Progenitor cell of endocrine pancreas (in vitro differentiated cells): Measurements from ENCODE around the gene CCDC39. TPM values are rescaled to one million over a fixed set of nuclear protein-coding genes. Genes with fewer than 3 reads are reported as not detected.

Source experiments
- DNase-seq: peaks from one replicate; pipeline ENCODE4 v3.0.0; 2021; ENCODE audit warnings: low spot score; ENCODE audit not compliant: unreplicated experiment
- H3K27ac Mint-ChIP-seq: 2 replicates; pipeline ENCODE4 v1.8.0; 2021; ENCODE audit warnings: mild to moderate bottlenecking, moderate library complexity, mixed read lengths
- H3K27me3 Mint-ChIP-seq: 2 replicates; pipeline ENCODE4 v1.8.0; 2021; ENCODE audit warnings: mixed read lengths
- H3K36me3 Mint-ChIP-seq: 2 replicates; pipeline ENCODE4 v1.8.0; 2022; ENCODE audit warnings: mixed read lengths; ENCODE audit not compliant: insufficient read depth
- H3K4me1 Mint-ChIP-seq: 2 replicates; pipeline ENCODE4 v1.8.0; 2021; ENCODE audit warnings: low read depth, mixed read lengths
- H3K4me3 Mint-ChIP-seq: 2 replicates; pipeline ENCODE4 v1.8.0; 2021; ENCODE audit warnings: low read depth, mild to moderate bottlenecking, moderate library complexity, mixed read lengths
- H3K9me3 Mint-ChIP-seq: 2 replicates; pipeline ENCODE4 v1.8.0; 2021; ENCODE audit warnings: low read depth, mixed read lengths
- CTCF ChIP-seq: fragments of 200-600 bp; sonication (generic); IDR thresholded peaks from one replicate; pipeline ENCODE4 v1.5.0; 2021; ENCODE audit warnings: antibody characterized with exemption, mild to moderate bottlenecking; ENCODE audit not compliant: unreplicated experiment
- total RNA-seq: library from RNA; stranded (reverse); gene quantifications from 2 replicates; pipeline ENCODE4 v1.2.1, GENCODE V29; 2021

CCDC39 gene
- total RNA-seq, 1 donor from 2014 or later, result 0.29 TPM

GRCh38 chr3:180617049-180617448 is 62.2 kb downstream of the CCDC39 start:
- Mint-ChIP-seq H3K27me3 (no peaks in the 10 kb centered on the region), H3K4me1 (no peaks in the 10 kb centered on the region)

GRCh38 chr3:180615954-180616353 is 63.3 kb downstream of the CCDC39 start:
- Mint-ChIP-seq H3K27me3 (no peaks in the 10 kb centered on the region), H3K9me3 (no peaks in the 10 kb centered on the region), H3K36me3 (peaks cover 3% of the 10 kb centered on the region), H3K27ac (no peak overlapping the region), H3K4me1 (no peaks in the 10 kb centered on the region), H3K4me3 (no peak overlapping the region)
- no peak for DNase-seq
- no peak for TF ChIP-seq CTCF

More at GRCh38 chr3:180617049-180617448, 62.2 kb downstream of the CCDC39 start:
- TF ChIP-seq CTCF, result no peak
- Mint-ChIP-seq H3K4me3 (no peak overlapping the region), H3K36me3 (no peaks in the 10 kb centered on the region), H3K9me3 (no peaks in the 10 kb centered on the region), H3K27ac (no peak overlapping the region)
- no peak for DNase-seq

- no peak for DNase-seq
- no peak for TF ChIP-seq CTCF
- no peak overlapping the region for H3K4me3 Mint-ChIP-seq
- H3K9me3 Mint-ChIP-seq, result no peaks in the 10 kb centered on the region
- H3K27me3 Mint-ChIP-seq, result no peaks in the 10 kb centered on the region
- H3K27ac Mint-ChIP-seq, result no peak overlapping the region
- no peaks in the 10 kb centered on the region for H3K4me1 Mint-ChIP-seq
- H3K36me3 Mint-ChIP-seq, result peaks cover 14% of the 10 kb centered on the region
Measured at GRCh38 chr3:180612364-180612763, 66.9 kb downstream of the CCDC39 start.

- H3K4me3 Mint-ChIP-seq, result no peak overlapping the region
- TF ChIP-seq CTCF, result no peak
- DNase-seq, result no peak
- no peak overlapping the region for H3K27ac Mint-ChIP-seq
- no peaks in the 10 kb centered on the region for H3K9me3 Mint-ChIP-seq
- no peaks in the 10 kb centered on the region for H3K4me1 Mint-ChIP-seq
- H3K36me3 Mint-ChIP-seq, result peaks cover 17% of the 10 kb centered on the region
- no peaks in the 10 kb centered on the region for H3K27me3 Mint-ChIP-seq
Measured at GRCh38 chr3:180611006-180611405, 68.3 kb downstream of the CCDC39 start.

GRCh38 chr3:180601688-180602666 is 77.3 kb downstream of the CCDC39 start, which contains the start of gene TTC14:
Gene TTC14 (plus strand): TSS chr3:180602163. CDS start chr3:180602262, 99 bp downstream.
- peak; percentile 64 for DNase-seq
- peak within 1 kb of the TSS; percentile 89 for H3K27ac Mint-ChIP-seq
- H3K36me3 Mint-ChIP-seq, result peaks cover 9% of the 10 kb centered on the region
- H3K4me3 Mint-ChIP-seq, result peak within 1 kb of the TSS; percentile 88
- TF ChIP-seq CTCF, result no peak
- H3K4me1 Mint-ChIP-seq, result peaks cover 9% of the 10 kb centered on the region
- H3K27me3 Mint-ChIP-seq, result peaks cover 30% of the 10 kb centered on the region
- no peaks in the 10 kb centered on the region for H3K9me3 Mint-ChIP-seq
